Glutamatergic neuron (in vitro differentiated cells): Measurements from ENCODE around the gene KRT71. TPM values are rescaled to one million over a fixed set of nuclear protein-coding genes. Genes with fewer than 3 reads are reported as not detected.

Experiments used
- DNase-seq: peaks from one replicate; pipeline ENCODE4 v3.0.0; 2022
- H3K27ac Mint-ChIP-seq: one replicate; pipeline ENCODE4 v1.8.0; 2020; ENCODE audit warnings: mild to moderate bottlenecking, mixed read lengths, inconsistent platforms; ENCODE audit not compliant: unreplicated experiment
- H3K27me3 Mint-ChIP-seq: one replicate; pipeline ENCODE4 v1.8.0; 2020; ENCODE audit warnings: mild to moderate bottlenecking, moderate library complexity, mixed read lengths, inconsistent platforms; ENCODE audit not compliant: unreplicated experiment
- H3K36me3 Mint-ChIP-seq: one replicate; pipeline ENCODE4 v1.8.0; 2020; ENCODE audit warnings: mild to moderate bottlenecking, mixed read lengths, inconsistent platforms; ENCODE audit not compliant: unreplicated experiment
- H3K4me1 Mint-ChIP-seq: one replicate; pipeline ENCODE4 v1.8.0; 2020; ENCODE audit warnings: mild to moderate bottlenecking, low read depth, mixed read lengths, inconsistent platforms; ENCODE audit not compliant: unreplicated experiment
- H3K4me3 Mint-ChIP-seq: one replicate; pipeline ENCODE4 v1.8.0; 2020; ENCODE audit warnings: mild to moderate bottlenecking, mixed read lengths, inconsistent platforms; ENCODE audit not compliant: unreplicated experiment
- H3K9me3 Mint-ChIP-seq: one replicate; pipeline ENCODE4 v1.8.0; 2020; ENCODE audit warnings: mild to moderate bottlenecking, moderate library complexity, mixed read lengths, inconsistent platforms; ENCODE audit not compliant: unreplicated experiment
- total RNA-seq: library from RNA; stranded (reverse); fragmentation: NEBNext Ultra II Directional; extraction: Animal tissue kit (Norgen Biotek cat#: 25700); gene quantifications from one replicate; pipeline ENCODE4 v1.2.1, GENCODE V29; 2021; ENCODE audit not compliant: unreplicated experiment
- TF ChIP-seq, protein P1 (sequence below): fragments of 200-600 bp; sonication (generic); IDR thresholded peaks from one replicate; pipeline ENCODE4 v1.5.0; 2021; ENCODE audit not compliant: partially characterized antibody, unreplicated experiment

KRT71 gene
- total RNA-seq, 1 donor from 2014 or later = not detected

- Mint-ChIP-seq H3K27me3 (peaks cover 6% of the 10 kb centered on the region), H3K4me3 (no peak overlapping the region), H3K9me3 (peaks cover 3% of the 10 kb centered on the region), H3K27ac (no peak overlapping the region), H3K4me1 (peaks cover 4% of the 10 kb centered on the region), H3K36me3 (no peaks in the 10 kb centered on the region)
- no peak for DNase-seq
- TF ChIP-seq, protein P1, sequence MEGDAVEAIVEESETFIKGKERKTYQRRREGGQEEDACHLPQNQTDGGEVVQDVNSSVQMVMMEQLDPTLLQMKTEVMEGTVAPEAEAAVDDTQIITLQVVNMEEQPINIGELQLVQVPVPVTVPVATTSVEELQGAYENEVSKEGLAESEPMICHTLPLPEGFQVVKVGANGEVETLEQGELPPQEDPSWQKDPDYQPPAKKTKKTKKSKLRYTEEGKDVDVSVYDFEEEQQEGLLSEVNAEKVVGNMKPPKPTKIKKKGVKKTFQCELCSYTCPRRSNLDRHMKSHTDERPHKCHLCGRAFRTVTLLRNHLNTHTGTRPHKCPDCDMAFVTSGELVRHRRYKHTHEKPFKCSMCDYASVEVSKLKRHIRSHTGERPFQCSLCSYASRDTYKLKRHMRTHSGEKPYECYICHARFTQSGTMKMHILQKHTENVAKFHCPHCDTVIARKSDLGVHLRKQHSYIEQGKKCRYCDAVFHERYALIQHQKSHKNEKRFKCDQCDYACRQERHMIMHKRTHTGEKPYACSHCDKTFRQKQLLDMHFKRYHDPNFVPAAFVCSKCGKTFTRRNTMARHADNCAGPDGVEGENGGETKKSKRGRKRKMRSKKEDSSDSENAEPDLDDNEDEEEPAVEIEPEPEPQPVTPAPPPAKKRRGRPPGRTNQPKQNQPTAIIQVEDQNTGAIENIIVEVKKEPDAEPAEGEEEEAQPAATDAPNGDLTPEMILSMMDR = no peak
These were observed 17.6 kb upstream of the KRT71 start for GRCh38 chr12:52570511-52570910.

- Mint-ChIP-seq H3K9me3 (peaks cover 4% of the 10 kb centered on the region), H3K27me3 (peaks cover 7% of the 10 kb centered on the region), H3K4me3 (no peak overlapping the region), H3K4me1 (peaks cover 4% of the 10 kb centered on the region), H3K36me3 (no peaks in the 10 kb centered on the region), H3K27ac (no peak overlapping the region)
- TF ChIP-seq, protein P1 = no peak
- DNase-seq = no peak
These were observed 15.2 kb upstream of the KRT71 start for GRCh38 chr12:52568111-52568510.

DNA sequence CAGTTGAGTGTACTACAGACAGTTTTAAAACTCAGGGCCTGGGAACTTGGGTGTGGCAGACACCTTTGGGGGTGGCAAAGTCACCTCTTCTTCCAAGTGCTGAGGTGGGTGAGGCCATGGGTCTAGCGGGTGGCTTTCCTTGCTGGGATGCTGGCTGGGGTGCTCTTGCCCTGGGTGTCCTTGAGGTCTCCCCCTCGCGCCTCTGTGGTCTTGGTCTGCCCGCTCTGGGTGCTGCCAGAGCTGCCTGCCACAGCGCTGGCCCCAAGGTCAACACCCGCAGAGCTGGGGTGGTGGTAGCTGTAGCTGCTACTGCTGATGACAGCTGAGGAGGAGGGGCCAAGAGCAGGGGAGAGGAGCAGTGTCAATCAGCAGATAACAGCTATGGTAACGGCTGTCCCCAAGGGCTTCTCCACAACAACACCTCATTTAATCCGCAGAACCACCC lies 13.9 kb upstream of the KRT71 start:
- H3K9me3 Mint-ChIP-seq = peaks cover 4% of the 10 kb centered on the region
- H3K4me1 Mint-ChIP-seq = peaks cover 4% of the 10 kb centered on the region
- TF ChIP-seq, protein P1 = no peak
- H3K27ac Mint-ChIP-seq = no peak overlapping the region
- H3K27me3 Mint-ChIP-seq = peaks cover 6% of the 10 kb centered on the region
- H3K4me3 Mint-ChIP-seq = no peak overlapping the region
- no peaks in the 10 kb centered on the region for H3K36me3 Mint-ChIP-seq
- DNase-seq = peak; percentile 39

- no peak overlapping the region for H3K4me3 Mint-ChIP-seq
- H3K27ac Mint-ChIP-seq = no peak overlapping the region
- H3K36me3 Mint-ChIP-seq = no peaks in the 10 kb centered on the region
- peaks cover 4% of the 10 kb centered on the region for H3K9me3 Mint-ChIP-seq
- H3K4me1 Mint-ChIP-seq = peaks cover 4% of the 10 kb centered on the region
- DNase-seq = no peak
- H3K27me3 Mint-ChIP-seq = peaks cover 10% of the 10 kb centered on the region
- TF ChIP-seq, protein P1 = no peak
These were observed 11.6 kb upstream of the KRT71 start for GRCh38 chr12:52564582-52564981.

- H3K4me3 Mint-ChIP-seq = no peak overlapping the region
- H3K27me3 Mint-ChIP-seq = peaks cover 18% of the 10 kb centered on the region
- no peaks in the 10 kb centered on the region for H3K36me3 Mint-ChIP-seq
- no peak for DNase-seq
- H3K27ac Mint-ChIP-seq = no peak overlapping the region
- H3K4me1 Mint-ChIP-seq = peaks cover 1% of the 10 kb centered on the region
- H3K9me3 Mint-ChIP-seq = peaks cover 1% of the 10 kb centered on the region
- TF ChIP-seq, protein P1 = peak; percentile 36
These were observed 9.0 kb upstream of the KRT71 start for GRCh38 chr12:52561880-52562449.
